HG03342 (cell line): Measurements from ENCODE around the gene ELOB.

Source experiments
- ATAC-seq: cut with Tn5 transposase; IDR thresholded peaks from one replicate; pipeline ENCODE4 v1.9.1; 2021; ENCODE audit warnings: mild to moderate bottlenecking, moderate library complexity; ENCODE audit not compliant: unreplicated experiment

ELOB gene

GRCh38 chr16:2751577-2752034 lies 25.5 kb downstream of the ELOB start:
- ATAC-seq = peak; percentile 30

DNA sequence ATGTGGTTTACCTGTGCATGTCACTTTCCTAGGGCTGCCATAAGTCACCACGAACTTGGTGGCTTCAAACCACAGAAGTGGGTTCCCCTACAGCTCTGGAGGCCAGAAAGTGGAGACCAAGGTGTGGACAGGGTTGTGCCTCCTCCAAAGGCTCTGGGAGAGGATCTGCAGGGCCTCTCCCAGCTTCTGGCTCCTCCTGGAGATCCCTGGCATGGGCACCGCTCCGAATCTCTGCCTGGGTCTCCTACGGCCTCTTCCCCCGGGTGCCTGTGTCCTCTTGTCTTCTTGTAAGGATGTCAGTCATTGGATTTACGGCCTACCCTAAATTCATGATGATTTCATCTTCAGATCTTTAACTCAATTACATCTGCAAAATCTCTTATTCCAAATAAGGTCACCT lies 27.1 kb downstream of the ELOB start:
- no peak for ATAC-seq

- ATAC-seq = no peak
These were observed 27.6 kb downstream of the ELOB start for GRCh38 chr16:2749476-2749875.

DNA sequence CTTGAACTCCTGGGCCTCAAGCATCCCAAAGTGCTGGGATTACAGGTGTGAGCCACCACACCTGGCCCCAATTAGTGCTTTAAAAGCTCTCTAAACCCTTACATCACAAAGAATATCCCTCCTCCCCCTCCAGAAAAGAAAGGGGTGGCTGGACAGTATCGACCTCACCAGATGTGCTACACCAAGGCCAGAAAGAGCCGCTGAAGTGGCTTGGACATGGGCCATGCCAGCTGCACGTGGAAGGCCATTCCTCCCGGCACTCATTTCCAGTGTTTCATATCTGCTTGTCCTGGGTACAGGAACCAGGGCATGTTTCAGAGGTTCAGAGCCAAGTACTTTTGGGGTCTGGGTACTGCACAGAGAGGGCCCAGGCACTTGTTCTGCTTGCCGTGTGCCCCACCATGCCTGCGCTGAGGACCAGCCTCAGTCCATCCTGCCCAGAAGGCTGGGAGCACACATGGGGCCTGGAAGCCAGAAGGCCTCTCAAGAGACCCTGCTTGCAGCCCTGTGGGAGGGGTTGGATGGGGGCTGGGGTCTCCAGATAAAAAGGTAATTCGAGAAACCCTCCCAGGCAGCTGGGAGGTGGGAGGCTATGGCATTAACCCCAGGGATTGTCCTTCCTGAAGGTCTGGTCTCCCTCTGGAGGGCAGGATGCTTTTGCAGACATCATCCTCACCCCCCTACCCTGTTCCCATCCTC lies 28.2 kb downstream of the ELOB start:
- ATAC-seq = no peak

- no peak for ATAC-seq
These were observed 31.1 kb downstream of the ELOB start for GRCh38 chr16:2745961-2746360.

- no peak for ATAC-seq
These were observed 31.8 kb downstream of the ELOB start for GRCh38 chr16:2745116-2745890.

GRCh38 chr16:2744711-2745110 lies 32.4 kb downstream of the ELOB start:
- no peak for ATAC-seq

- no peak for ATAC-seq
These were observed 33.9 kb downstream of the ELOB start for GRCh38 chr16:2743007-2743810.

DNA sequence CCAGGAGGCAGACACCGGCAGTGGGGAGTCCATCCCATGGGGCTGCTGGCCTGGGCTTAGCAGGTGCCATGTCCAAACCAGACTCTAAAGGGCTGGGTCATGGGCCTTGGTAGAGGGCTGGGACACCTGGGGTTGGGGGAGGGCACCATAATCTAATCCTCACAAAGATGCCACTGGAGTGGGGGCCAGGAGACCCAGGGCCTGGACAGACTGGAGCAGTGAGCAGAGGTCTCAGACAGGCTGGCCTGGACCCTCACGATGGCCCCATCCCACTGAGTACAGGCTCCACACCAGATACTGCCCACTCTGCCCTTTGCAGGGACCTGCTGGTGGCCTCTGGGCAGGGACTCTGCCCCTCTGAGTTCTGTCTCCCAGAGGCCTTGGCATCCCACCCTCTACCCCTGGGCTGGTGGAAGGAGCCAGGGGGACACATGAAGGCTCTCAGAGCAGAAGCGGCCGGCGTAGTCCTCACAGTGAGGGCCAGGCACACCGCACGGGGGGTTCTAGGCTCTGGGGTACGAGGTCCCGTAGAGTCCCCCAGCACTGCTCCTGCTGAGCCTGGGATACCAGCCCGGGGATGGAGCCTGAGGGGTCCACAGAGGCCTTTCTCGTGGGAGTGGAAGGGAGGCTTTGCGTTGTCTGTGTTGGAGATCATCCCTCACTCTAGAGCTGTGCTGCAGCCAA lies 34.6 kb downstream of the ELOB start:
- ATAC-seq = no peak

DNA sequence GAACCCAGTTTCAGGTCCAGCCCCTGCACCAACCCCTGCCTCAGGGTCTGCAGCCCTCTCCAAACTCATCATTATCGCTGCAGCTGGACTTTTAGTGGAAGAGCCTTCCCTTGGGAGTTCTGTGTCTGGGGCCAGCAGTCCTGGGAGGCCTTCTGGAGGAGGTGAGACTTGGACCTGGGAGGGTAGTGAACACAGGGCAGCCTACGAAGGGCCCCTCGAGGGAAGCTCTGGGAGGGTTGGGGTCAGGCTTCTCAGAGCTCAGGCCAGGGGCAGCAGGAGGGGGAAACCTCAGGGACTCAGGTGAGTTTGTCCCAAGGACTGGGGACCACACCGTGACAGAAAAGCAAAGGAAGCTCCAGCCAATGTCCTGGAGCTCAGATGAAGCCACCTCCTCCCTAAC lies 35.9 kb downstream of the ELOB start:
- ATAC-seq = no peak

DNA sequence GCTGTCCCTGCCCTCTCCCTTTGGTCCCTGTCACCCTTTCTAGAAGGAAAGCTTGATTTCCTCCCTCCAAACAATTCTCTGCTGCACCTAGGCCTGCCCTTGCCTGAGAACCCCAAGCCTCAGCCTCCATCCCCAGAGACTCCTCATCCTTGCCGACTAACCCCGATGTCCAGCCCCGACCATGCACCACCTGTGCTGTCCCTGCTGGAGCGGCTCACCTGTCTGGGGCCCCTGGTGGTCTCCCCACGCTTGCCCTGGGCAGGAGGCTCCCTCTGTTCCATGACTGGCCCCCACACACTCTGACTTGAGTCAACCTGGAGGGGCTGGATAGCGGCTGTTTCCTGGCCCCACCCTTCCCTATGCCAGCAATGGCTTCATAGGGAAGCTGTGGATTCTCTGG lies 36.6 kb downstream of the ELOB start:
- ATAC-seq = no peak

GRCh38 chr16:2739625-2740430 lies 37.3 kb downstream of the ELOB start:
- no peak for ATAC-seq

DNA sequence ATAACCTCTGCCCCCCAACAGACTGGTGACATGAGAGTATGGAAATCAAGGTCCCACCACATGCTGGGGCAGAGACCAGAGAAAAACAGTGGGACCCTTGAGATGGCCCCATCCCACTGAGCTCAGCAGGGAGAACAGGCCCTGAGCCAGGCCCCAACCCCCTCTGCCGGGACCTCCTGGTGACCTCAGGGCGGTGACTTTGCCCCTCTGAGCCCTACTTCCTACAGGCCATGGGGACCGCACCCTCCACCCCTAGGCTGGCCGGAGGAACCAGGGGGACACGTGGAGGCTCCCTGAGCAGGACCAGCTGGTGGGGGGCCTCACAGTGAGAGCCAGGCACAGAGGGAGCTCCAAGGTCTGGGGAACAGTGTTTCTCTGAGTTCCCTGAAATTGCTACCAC lies 38.5 kb downstream of the ELOB start:
- ATAC-seq = no peak

DNA sequence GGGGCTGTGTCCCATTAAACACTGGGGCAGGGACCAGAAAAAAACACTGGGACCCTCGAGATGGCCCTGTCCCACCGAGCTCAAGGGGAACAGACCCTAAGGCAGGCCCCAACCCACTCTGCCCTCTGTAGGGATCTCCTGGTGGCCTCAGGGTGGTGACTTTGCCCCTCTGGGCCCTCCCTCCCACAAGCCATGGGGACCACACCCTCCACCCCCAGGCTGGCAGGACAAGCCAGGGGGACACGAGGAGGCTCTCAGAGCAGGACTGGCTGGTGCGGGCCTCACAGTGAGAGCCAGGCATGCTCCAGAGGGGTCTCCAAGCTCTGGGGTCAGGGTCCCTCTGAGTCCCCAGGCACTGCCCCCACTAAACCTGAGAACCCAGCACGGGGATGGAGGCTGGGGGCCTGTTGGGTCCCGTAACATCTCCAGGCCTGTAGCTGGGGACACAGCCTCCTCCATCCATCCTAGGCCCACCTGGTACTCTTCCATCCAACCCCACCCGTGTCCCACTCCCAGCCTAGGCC lies 39.1 kb downstream of the ELOB start:
- ATAC-seq = no peak

GRCh38 chr16:2737238-2737605 lies 39.9 kb downstream of the ELOB start:
- ATAC-seq = no peak

DNA sequence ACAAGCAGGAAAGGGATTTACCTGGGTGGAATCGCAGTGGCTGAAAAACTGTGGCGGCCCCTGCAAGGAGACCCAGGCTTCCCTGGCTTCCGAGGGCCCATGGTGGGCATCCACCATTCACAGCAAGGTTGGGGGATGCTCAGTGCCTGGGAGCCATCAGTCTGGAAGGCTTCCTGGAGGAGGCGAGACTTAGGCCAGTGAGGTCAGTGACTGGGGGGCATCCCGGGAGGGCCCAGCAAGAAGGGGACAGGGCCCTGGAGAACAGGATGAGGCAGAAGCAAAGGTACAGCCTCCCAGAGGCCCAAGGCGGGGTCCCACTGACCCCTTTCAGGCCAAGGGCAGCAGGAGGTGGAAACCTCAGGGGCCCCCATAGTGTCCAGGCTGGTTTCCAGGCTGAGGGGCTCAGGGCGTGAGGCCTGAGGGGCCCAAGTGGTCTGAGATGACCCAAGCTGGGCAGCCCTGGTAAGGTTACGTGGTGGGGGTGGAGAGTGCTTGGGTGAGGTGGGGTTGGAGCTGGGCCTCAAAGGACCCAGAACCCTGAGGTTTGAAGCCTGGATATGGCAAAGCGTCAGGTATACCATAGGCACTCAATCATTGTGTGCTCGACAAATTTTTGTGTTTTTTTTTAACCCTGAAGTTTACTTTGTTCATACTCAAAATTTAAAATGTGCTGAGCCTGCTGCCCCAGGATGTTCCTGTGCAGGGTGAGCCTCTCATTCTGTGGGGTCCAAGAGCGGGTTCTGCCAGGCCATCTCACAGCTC lies 40.4 kb downstream of the ELOB start:
- ATAC-seq = no peak

DNA sequence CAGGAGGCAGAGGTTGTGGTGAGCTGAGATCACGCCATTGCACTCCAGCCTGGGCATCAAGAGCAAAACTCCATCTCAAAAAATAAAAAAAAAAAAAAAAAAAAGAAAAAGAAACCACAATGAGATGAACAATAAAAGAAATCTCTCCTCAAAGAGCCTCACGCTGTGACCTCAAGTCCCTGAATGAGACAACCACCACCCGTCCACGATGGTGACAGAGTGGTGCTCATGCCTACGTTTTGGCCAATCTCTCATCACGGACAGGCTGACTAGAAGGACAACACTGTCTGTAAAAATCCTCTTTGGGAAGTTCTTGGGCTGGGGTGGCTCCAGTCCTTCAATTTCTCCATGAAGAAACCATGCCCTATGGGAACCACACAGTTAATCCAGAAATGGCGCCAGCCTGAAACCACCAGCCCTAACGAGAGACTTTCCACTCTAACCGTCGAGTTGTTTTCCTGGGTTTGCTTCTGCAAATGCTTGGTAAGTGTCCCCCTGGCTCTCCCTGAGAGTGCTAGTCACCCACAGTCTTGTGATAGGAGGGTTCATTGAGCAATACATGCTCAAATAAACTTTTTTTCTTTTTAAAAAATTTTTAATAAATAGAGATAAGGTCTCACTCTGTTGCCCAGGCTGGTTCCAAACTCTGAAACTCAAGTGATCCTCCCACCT lies 42.1 kb downstream of the ELOB start:
- ATAC-seq = no peak

- no peak for ATAC-seq
These were observed 49.0 kb downstream of the ELOB start for GRCh38 chr16:2728034-2728433.

GRCh38 chr16:2726923-2727322 lies 50.2 kb downstream of the ELOB start:
- no peak for ATAC-seq
